ENCODE results near the gene KIF21B.

KIF21B gene

GRCh38 chr1:201023517-201023902 is at the start of gene KIF21B:
Gene KIF21B (minus strand): TSS chr1:201023714. CDS start chr1:201023383, 331 bp downstream.
- DNase-seq = peak; percentile 89 to 91

- no peak for DNase-seq
These were observed 49.4 kb upstream of the KIF21B start for GRCh38 chr1:201072922-201073321.

- no peak for DNase-seq
These were observed 48.6 kb upstream of the KIF21B start for GRCh38 chr1:201072149-201072548.

- no peak for DNase-seq
These were observed 46.1 kb upstream of the KIF21B start for GRCh38 chr1:201069636-201070035.

- DNase-seq = no peak
These were observed 45.5 kb upstream of the KIF21B start for GRCh38 chr1:201068976-201069375.

- no peak for DNase-seq
These were observed 43.5 kb upstream of the KIF21B start for GRCh38 chr1:201066986-201067385.

- DNase-seq = no peak
These were observed 42.2 kb upstream of the KIF21B start for GRCh38 chr1:201065686-201066085.

- no peak for DNase-seq
These were observed 41.3 kb upstream of the KIF21B start for GRCh38 chr1:201064806-201065205.

GRCh38 chr1:201063145-201063544 is 39.6 kb upstream of the KIF21B start:
- DNase-seq = no peak

- DNase-seq = no peak
These were observed 39.1 kb upstream of the KIF21B start for GRCh38 chr1:201062511-201063091.

- no peak for DNase-seq
These were observed 38.4 kb upstream of the KIF21B start for GRCh38 chr1:201061886-201062285.

- DNase-seq = no peak
These were observed 37.5 kb upstream of the KIF21B start for GRCh38 chr1:201061049-201061448.

- DNase-seq = no peak
These were observed 37.1 kb upstream of the KIF21B start for GRCh38 chr1:201060586-201060985.

- no peak for DNase-seq
These were observed 36.5 kb upstream of the KIF21B start for GRCh38 chr1:201059871-201060555.

- DNase-seq = no peak
These were observed 35.9 kb upstream of the KIF21B start for GRCh38 chr1:201059401-201059800.

- DNase-seq = no peak
These were observed 30.6 kb upstream of the KIF21B start for GRCh38 chr1:201054091-201054543.

- no peak for DNase-seq
These were observed 29.8 kb upstream of the KIF21B start for GRCh38 chr1:201053155-201053860.

- no peak for DNase-seq
These were observed 27.9 kb upstream of the KIF21B start for GRCh38 chr1:201051399-201051798.

GRCh38 chr1:201050515-201051277 is 27.2 kb upstream of the KIF21B start:
- DNase-seq = no peak

GRCh38 chr1:201049248-201049831 is 25.8 kb upstream of the KIF21B start:
- no peak for DNase-seq

GRCh38 chr1:201048521-201048920 is 25.0 kb upstream of the KIF21B start:
- no peak for DNase-seq

- DNase-seq = no peak
These were observed 20.6 kb upstream of the KIF21B start for GRCh38 chr1:201044119-201044518.

Measured in NCI-H1930 (cell line).